Calu3 (cell line): ENCODE data around the gene ZNF92. TPM values are rescaled to one million over a fixed set of nuclear protein-coding genes. Genes with fewer than 3 reads are reported as not detected.
"Not testable (repeated sequence)": the region's sequence is repeated elsewhere in the genome, so short reads cannot be mapped to it uniquely, and the experiment has no call there.

Source experiments
- BruUV-seq: library from RNA; stranded (reverse); fragments of 400-500 nt; replicated peaks from 2 replicates; lab custom pipeline; 2021; lab: Mats Ljungman, UMichigan
- CTCF ChIA-PET: fragments of 300-600 bp; sonication (Branson Sonifier 250); formaldehyde crosslinking; loops from one replicate; lab custom pipeline; 2022; ENCODE audit warnings: antibody characterized with exemption; lab: Charles Lee
- DNase-seq: peaks from one replicate; pipeline ENCODE4 v3.0.0; 2022
- H3K27ac Mint-ChIP-seq: one replicate; pipeline ENCODE4 v1.8.0; 2022; ENCODE audit warnings: mixed read lengths; ENCODE audit not compliant: unreplicated experiment
- H3K27me3 Mint-ChIP-seq: one replicate; pipeline ENCODE4 v1.8.0; 2022; ENCODE audit warnings: mixed read lengths; ENCODE audit not compliant: unreplicated experiment
- H3K36me3 Mint-ChIP-seq: one replicate; pipeline ENCODE4 v1.8.0; 2022; ENCODE audit warnings: mild to moderate bottlenecking, moderate library complexity, mixed read lengths; ENCODE audit not compliant: insufficient read depth, unreplicated experiment
- H3K4me1 Mint-ChIP-seq: one replicate; pipeline ENCODE4 v1.8.0; 2022; ENCODE audit warnings: mild to moderate bottlenecking, low read depth, mixed read lengths; ENCODE audit not compliant: unreplicated experiment
- H3K4me3 Mint-ChIP-seq: one replicate; pipeline ENCODE4 v1.8.0; 2022; ENCODE audit warnings: mild to moderate bottlenecking, low read depth, moderate library complexity, mixed read lengths; ENCODE audit not compliant: unreplicated experiment
- H3K9me3 Mint-ChIP-seq: one replicate; pipeline ENCODE4 v1.8.0; 2022; ENCODE audit warnings: low read depth, mixed read lengths; ENCODE audit not compliant: unreplicated experiment
- intact Hi-C: fragments of 100-400 bp; cut with micrococcal nuclease; formaldehyde crosslinking; loops from one replicate; pipeline ENCODE4 v1.10.0; 2022; ENCODE audit not compliant: unreplicated experiment
- total RNA-seq: library from RNA; stranded (reverse); gene quantifications from 2 replicates; pipeline ENCODE4 v1.2.3, GENCODE V29; 2022
- TF ChIP-seq, protein P1 (sequence below): fragments of 200-600 bp; IDR thresholded peaks from one replicate; pipeline ENCODE4 v1.8.0; 2022; ENCODE audit warnings: antibody characterized with exemption; ENCODE audit not compliant: unreplicated experiment

Gene ZNF92
- total RNA-seq, 1 experiment from 2014 or later: 8.0 TPM

DNA sequence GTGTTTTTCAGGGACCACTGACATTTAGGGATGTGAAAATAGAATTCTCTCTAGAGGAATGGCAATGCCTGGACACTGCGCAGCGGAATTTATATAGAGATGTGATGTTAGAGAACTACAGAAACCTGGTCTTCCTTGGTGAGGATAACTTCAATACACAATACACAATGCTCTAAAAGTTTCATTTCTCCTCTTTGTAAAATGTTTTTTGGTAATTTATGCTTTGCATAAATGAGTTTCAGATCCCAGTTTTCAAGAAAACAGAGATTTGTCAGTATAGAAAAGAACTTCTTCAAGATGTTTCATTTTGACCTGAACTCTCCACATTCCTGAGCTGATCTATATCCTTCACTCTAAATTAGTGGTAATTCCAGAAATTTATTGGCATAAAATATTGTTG lies 14.2 kb downstream of the ZNF92 start:
- intact Hi-C loops: no loop called here
- Mint-ChIP-seq H3K4me1 (no peaks in the 10 kb centered on the region), H3K4me3 (no peak overlapping the region), H3K27me3 (no peaks in the 10 kb centered on the region), H3K27ac (no peak overlapping the region), H3K36me3 (no peaks in the 10 kb centered on the region), H3K9me3 (no peaks in the 10 kb centered on the region)
- TF ChIP-seq, protein P1, sequence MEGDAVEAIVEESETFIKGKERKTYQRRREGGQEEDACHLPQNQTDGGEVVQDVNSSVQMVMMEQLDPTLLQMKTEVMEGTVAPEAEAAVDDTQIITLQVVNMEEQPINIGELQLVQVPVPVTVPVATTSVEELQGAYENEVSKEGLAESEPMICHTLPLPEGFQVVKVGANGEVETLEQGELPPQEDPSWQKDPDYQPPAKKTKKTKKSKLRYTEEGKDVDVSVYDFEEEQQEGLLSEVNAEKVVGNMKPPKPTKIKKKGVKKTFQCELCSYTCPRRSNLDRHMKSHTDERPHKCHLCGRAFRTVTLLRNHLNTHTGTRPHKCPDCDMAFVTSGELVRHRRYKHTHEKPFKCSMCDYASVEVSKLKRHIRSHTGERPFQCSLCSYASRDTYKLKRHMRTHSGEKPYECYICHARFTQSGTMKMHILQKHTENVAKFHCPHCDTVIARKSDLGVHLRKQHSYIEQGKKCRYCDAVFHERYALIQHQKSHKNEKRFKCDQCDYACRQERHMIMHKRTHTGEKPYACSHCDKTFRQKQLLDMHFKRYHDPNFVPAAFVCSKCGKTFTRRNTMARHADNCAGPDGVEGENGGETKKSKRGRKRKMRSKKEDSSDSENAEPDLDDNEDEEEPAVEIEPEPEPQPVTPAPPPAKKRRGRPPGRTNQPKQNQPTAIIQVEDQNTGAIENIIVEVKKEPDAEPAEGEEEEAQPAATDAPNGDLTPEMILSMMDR: no peak
- no TSS peak for BruUV-seq
- DNase-seq: no peak
- CTCF ChIA-PET: no interaction called here

DNA sequence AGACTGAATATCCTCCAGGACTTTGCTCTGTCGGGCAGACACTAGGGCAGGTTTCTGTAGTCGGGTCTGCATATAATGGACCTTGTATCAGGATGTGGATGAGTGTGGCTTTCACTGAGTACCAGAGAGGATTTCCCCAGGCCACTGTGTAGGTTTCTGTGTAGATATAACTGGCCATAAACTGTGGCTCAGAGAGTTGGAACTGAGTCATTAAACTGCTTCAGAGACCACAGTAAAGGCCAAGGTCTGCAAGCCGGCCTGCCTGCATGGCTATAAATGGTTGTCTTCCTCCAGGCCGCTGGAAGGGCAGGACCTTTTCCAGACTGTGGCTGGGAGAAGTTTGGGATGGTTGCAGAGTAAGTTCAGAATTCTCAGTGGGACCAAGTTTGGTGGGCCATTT lies 16.9 kb downstream of the ZNF92 start:
- no peak overlapping the region for H3K27ac Mint-ChIP-seq
- peaks cover 2% of the 10 kb centered on the region for H3K9me3 Mint-ChIP-seq
- TF ChIP-seq, protein P1: no peak
- intact Hi-C loops: no loop called here
- BruUV-seq: no TSS peak
- H3K36me3 Mint-ChIP-seq: no peaks in the 10 kb centered on the region
- CTCF ChIA-PET: no interaction called here
- H3K4me1 Mint-ChIP-seq: no peaks in the 10 kb centered on the region
- no peak overlapping the region for H3K4me3 Mint-ChIP-seq
- DNase-seq: no peak
- H3K27me3 Mint-ChIP-seq: no peaks in the 10 kb centered on the region

DNA sequence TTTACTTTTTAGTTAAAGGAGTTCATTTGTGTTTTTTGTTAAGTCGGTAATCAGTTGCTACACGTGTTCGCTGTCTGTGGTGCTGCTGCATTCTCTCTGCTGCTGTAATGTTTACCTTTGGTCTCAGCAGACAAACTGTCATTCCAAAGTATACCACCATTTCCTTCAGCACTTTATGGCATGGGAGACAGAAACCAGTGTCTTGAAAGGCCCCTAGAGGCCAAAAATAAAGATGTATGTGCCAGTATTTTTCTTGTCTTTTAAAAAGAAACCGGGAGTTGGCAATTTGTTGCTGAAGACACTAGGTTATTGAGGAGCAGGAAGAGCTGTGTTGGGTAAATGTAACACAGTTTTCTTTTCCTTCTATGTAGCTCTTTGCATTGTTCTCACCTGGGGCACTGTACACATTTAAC lies 24.1 kb downstream of the ZNF92 start:
- intact Hi-C loops: no loop called here
- Mint-ChIP-seq H3K36me3 (no peaks in the 10 kb centered on the region), H3K9me3 (peaks cover 4% of the 10 kb centered on the region), H3K27ac (no peak overlapping the region), H3K4me3 (no peak overlapping the region), H3K27me3 (no peaks in the 10 kb centered on the region), H3K4me1 (no peaks in the 10 kb centered on the region)
- BruUV-seq: no TSS peak
- no peak for DNase-seq
- CTCF ChIA-PET: no interaction called here
- TF ChIP-seq, protein P1: no peak

DNA sequence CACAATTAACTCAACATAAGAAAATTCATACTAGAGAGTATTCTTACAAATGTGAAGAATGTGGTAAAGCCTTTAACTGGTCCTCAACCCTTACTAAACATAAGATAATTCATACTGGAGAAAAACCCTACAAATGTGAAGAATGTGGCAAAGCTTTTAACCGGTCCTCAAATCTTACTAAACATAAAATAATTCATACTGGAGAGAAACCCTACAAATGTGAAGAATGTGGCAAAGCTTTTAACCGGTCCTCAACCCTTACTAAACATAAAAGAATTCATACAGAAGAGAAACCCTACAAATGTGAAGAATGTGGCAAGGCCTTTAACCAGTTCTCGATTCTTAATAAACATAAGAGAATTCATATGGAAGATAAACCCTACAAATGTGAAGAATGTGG lies 25.0 kb downstream of the ZNF92 start:
- intact Hi-C loops, H3K36me3 Mint-ChIP-seq, H3K4me3 Mint-ChIP-seq: not testable (repeated sequence)

DNA sequence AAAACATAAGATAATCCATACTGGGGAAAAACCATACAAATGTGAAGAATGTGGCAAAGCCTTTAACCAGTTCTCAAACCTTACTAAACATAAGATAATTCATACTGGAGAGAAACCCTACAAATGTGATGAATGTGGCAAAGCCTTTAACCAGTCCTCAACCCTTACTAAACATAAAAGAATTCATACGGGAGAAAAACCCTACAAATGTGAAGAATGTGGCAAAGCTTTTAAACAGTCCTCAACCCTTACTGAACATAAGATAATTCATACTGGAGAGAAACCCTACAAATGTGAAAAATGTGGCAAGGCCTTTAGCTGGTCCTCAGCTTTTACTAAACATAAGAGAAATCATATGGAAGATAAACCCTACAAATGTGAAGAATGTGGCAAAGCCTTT lies 25.4 kb downstream of the ZNF92 start:
- H3K36me3 Mint-ChIP-seq, intact Hi-C loops, H3K4me3 Mint-ChIP-seq, BruUV-seq, H3K9me3 Mint-ChIP-seq, CTCF ChIA-PET, DNase-seq, H3K27me3 Mint-ChIP-seq, H3K4me1 Mint-ChIP-seq, H3K27ac Mint-ChIP-seq: not testable (repeated sequence)

More for the DNA sequence above, 25.0 kb downstream of the ZNF92 start:
- H3K4me1 Mint-ChIP-seq, H3K27ac Mint-ChIP-seq, BruUV-seq, DNase-seq, H3K27me3 Mint-ChIP-seq, CTCF ChIA-PET, H3K9me3 Mint-ChIP-seq: not testable (repeated sequence)
